ENCODE measurements around the gene G6PC1.
"Not testable (repeated sequence)": the region's sequence is repeated elsewhere in the genome, so short reads cannot be mapped to it uniquely, and the experiment has no call there.

DNA sequence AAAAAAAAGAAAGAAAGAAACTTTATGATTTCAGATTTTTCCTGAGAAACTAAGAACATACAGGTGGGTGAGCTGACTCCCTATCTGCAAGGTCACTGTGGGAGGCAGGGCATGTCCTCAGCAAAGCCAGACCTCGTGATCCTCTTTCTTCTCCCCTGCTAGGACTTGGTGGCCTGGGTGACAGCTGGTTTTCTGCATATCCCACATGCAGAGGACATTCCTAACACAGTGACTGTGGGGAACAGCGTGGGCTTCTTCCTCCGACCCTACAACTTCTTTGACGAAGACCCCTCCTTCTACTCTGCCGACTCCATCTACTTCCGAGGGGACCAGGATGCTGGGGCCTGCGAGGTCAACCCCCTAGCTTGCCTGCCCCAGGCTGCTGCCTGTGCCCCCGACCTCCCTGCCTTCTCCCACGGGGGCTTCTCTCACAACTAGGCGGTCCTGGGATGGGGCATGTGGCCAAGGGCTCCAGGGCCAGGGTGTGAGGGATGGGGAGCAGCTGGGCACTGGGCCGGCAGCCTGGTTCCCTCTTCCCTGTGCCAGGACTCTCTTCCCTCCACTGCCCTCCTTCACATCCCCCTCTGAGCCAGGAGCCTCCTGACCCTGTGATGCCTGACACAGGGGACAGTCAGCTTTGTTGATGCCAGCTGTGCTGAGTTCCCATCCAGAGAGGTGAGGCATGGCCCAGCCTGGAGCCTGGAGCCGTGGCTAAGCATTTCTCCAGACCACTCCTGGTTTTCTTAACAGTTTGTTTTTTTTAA is 26.5 kb upstream of the G6PC1 start:
- TF ChIP-seq EZH2 (IDR thresholded peaks at IDR 0.05; ENCODE audit: borderline replicate concordance, insufficient read depth, low read depth, low read length, poor library complexity, severe bottlenecking); CTCF (IDR thresholded peaks at IDR 0.05): not testable (repeated sequence)
